ENCODE data around the gene SLC30A9. TPM values are rescaled to one million over a fixed set of nuclear protein-coding genes. Genes with fewer than 3 reads are reported as not detected.

SLC30A9 gene
- total RNA-seq, 2 donors from 2014 or later: 66.9 to 78.0 TPM

- Mint-ChIP-seq H3K4me1 (peaks cover 11% of the 10 kb centered on the region), H3K27ac (no peak overlapping the region), H3K36me3 (ENCODE audit: low read depth) (no peaks in the 10 kb centered on the region), H3K27me3 (ENCODE audit: insufficient read depth) (no peaks in the 10 kb centered on the region), H3K9me3 (no peaks in the 10 kb centered on the region), H3K4me3 (no peak overlapping the region)
- 60 to 91% methylated on average over 1 of the region's 4 CpGs for WGBS, 2 experiments (ENCODE audit: insufficient coverage in 1 of 2, insufficient read length in 1 of 2)
- TF ChIP-seq CTCF (conservative IDR thresholded peaks at IDR 0.05): no peak
- no peak overlapping the region for H3K27ac ChIP-seq (ENCODE audit: low read depth, low read length)
- no peak overlapping the region for H3K9ac ChIP-seq (ENCODE audit: extremely low read depth, low read length, poor library complexity, severe bottlenecking)
- no peaks in the 10 kb centered on the region for H3K27me3 ChIP-seq (ENCODE audit: control insufficient read depth, insufficient read depth, low read length, poor library complexity, severe bottlenecking)
- H3K36me3 ChIP-seq (ENCODE audit: control insufficient read depth, insufficient read depth, low read length): no peaks in the 10 kb centered on the region
- no peaks in the 10 kb centered on the region for H3K4me1 ChIP-seq (ENCODE audit: control insufficient read depth, insufficient read depth, low read length)
- DNase-seq: no peak
- no peaks in the 10 kb centered on the region for H3K9me3 ChIP-seq (ENCODE audit: control insufficient read depth, low read length)
- peak overlapping the region; percentile 99 for H3K4me3 ChIP-seq (ENCODE audit: low read length)
Observed at GRCh38 chr4:41992967-41993857, 2.9 kb downstream of the SLC30A9 start.

GRCh38 chr4:41994461-41994985 is 4.2 kb downstream of the SLC30A9 start:
- DNase-seq: no peak
- no peaks in the 10 kb centered on the region for H3K9me3 ChIP-seq (ENCODE audit: control insufficient read depth, low read length)
- no peaks in the 10 kb centered on the region for H3K9me3 Mint-ChIP-seq
- H3K36me3 Mint-ChIP-seq (ENCODE audit: low read depth): no peaks in the 10 kb centered on the region
- H3K4me1 ChIP-seq (ENCODE audit: control insufficient read depth, insufficient read depth, low read length): no peaks in the 10 kb centered on the region
- H3K27ac ChIP-seq (ENCODE audit: low read depth, low read length): no peak overlapping the region
- peaks cover 8% of the 10 kb centered on the region for H3K36me3 ChIP-seq (ENCODE audit: control insufficient read depth, insufficient read depth, low read length)
- no peaks in the 10 kb centered on the region for H3K27me3 ChIP-seq (ENCODE audit: control insufficient read depth, insufficient read depth, low read length, poor library complexity, severe bottlenecking)
- H3K27me3 Mint-ChIP-seq (ENCODE audit: insufficient read depth): no peaks in the 10 kb centered on the region
- no peak overlapping the region for H3K4me3 ChIP-seq (ENCODE audit: low read length)
- H3K9ac ChIP-seq (ENCODE audit: extremely low read depth, low read length, poor library complexity, severe bottlenecking): no peak overlapping the region
- peak; percentile 51 for TF ChIP-seq CTCF (conservative IDR thresholded peaks at IDR 0.05)
- H3K4me3 Mint-ChIP-seq: no peak overlapping the region
- peaks cover 9% of the 10 kb centered on the region for H3K4me1 Mint-ChIP-seq
- H3K27ac Mint-ChIP-seq: no peak overlapping the region
- WGBS, 2 experiments (ENCODE audit: insufficient coverage in 1 of 2, insufficient read length in 1 of 2): 73 to 96% methylated on average over 2 to 3 of the region's 3 CpGs

GRCh38 chr4:41998019-41998418 is 7.7 kb downstream of the SLC30A9 start:
- Mint-ChIP-seq H3K27ac (no peak overlapping the region), H3K4me1 (no peaks in the 10 kb centered on the region)
- H3K27ac ChIP-seq (ENCODE audit: low read depth, low read length): no peak overlapping the region

More at GRCh38 chr4:41998019-41998418, 7.7 kb downstream of the SLC30A9 start:
- no peak overlapping the region for H3K4me3 Mint-ChIP-seq
- no peaks in the 10 kb centered on the region for H3K27me3 Mint-ChIP-seq (ENCODE audit: insufficient read depth)
- H3K9ac ChIP-seq (ENCODE audit: extremely low read depth, low read length, poor library complexity, severe bottlenecking): no peak overlapping the region
- WGBS, 2 experiments (ENCODE audit: insufficient coverage in 1 of 2, insufficient read length in 1 of 2): 98 to 100% methylated on average over 1 to 3 of the region's 3 CpGs
- TF ChIP-seq CTCF (conservative IDR thresholded peaks at IDR 0.05): no peak
- H3K4me3 ChIP-seq (ENCODE audit: low read length): no peak overlapping the region
- H3K4me1 ChIP-seq (ENCODE audit: control insufficient read depth, insufficient read depth, low read length): no peaks in the 10 kb centered on the region
- H3K9me3 Mint-ChIP-seq: no peaks in the 10 kb centered on the region
- no peaks in the 10 kb centered on the region for H3K9me3 ChIP-seq (ENCODE audit: control insufficient read depth, low read length)
- peaks cover 15% of the 10 kb centered on the region for H3K36me3 ChIP-seq (ENCODE audit: control insufficient read depth, insufficient read depth, low read length)
- DNase-seq: no peak
- H3K27me3 ChIP-seq (ENCODE audit: control insufficient read depth, insufficient read depth, low read length, poor library complexity, severe bottlenecking): no peaks in the 10 kb centered on the region
- H3K36me3 Mint-ChIP-seq (ENCODE audit: low read depth): peaks cover 10% of the 10 kb centered on the region
